Endothelial cell of umbilical vein (primary cell): ENCODE results near the gene VWA1.

Experiments
- FOS ChIP-seq: IDR thresholded peaks from 2 replicates; pipeline ENCODE4 v1.6.1; 2011; ENCODE audit warnings: mild to moderate bottlenecking, low read length, moderate library complexity, borderline replicate concordance; ENCODE audit not compliant: insufficient read depth
- POLR2A ChIP-seq: IDR thresholded peaks from 2 replicates; pipeline ENCODE4 v1.6.1; 2012; ENCODE audit warnings: low read depth, mild to moderate bottlenecking, control low read depth, low read length
- POLR2AphosphoS5 ChIP-seq: IDR thresholded peaks from 2 replicates; pipeline ENCODE4 v1.6.1; 2012; ENCODE audit warnings: low read depth, mild to moderate bottlenecking, control low read depth, low read length, moderate library complexity; ENCODE audit not compliant: insufficient read depth
- TF ChIP-seq, protein P1 (sequence below), 2 donors: IDR thresholded peaks; 1 replicate in 1 of 2; 2 replicates in 1 of 2; pipeline ENCODE4 v1.5.1; 2011; ENCODE audit warnings: low read length in 2 of 2, mild to moderate bottlenecking in 2 of 2, moderate library complexity in 2 of 2, control low read depth in 1 of 2, inconsistent platforms in 1 of 2, low read depth in 1 of 2; ENCODE audit not compliant: insufficient read depth in 1 of 2; ENCODE audit errors: extremely low read depth in 1 of 2
- TF ChIP-seq, protein P2 (sequence below): IDR thresholded peaks from 2 replicates; pipeline ENCODE4 v1.6.1; 2011; ENCODE audit not compliant: insufficient read depth, insufficient read length

DNA sequence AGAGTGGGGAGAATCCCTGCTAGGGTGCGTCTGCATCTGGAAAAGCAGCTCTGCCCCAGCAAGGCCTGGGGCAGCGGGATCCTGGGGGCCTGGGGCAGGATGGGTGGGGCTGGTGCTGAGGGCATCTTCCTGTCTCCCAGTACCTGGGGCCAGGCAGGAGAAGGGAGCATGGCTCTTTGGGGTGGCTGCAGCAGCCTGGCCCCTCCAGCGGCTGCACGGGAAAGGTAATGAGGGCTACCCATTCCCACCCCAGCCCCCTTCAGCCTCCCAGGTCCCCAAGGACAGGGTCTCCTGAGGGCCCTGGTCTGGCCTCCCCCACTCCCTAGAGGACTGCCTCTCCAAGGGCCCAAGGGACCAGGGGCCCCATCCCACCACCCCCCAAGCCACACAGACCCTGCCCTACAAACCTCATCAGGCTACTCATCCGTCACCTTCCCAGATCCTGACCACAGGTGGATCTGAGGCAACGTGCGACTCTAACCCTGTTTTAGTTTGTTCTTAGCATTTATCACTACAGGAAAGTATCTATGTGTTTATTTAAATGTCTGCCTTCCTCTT is 13.5 kb upstream of the VWA1 start:
- TF ChIP-seq, protein P1, sequence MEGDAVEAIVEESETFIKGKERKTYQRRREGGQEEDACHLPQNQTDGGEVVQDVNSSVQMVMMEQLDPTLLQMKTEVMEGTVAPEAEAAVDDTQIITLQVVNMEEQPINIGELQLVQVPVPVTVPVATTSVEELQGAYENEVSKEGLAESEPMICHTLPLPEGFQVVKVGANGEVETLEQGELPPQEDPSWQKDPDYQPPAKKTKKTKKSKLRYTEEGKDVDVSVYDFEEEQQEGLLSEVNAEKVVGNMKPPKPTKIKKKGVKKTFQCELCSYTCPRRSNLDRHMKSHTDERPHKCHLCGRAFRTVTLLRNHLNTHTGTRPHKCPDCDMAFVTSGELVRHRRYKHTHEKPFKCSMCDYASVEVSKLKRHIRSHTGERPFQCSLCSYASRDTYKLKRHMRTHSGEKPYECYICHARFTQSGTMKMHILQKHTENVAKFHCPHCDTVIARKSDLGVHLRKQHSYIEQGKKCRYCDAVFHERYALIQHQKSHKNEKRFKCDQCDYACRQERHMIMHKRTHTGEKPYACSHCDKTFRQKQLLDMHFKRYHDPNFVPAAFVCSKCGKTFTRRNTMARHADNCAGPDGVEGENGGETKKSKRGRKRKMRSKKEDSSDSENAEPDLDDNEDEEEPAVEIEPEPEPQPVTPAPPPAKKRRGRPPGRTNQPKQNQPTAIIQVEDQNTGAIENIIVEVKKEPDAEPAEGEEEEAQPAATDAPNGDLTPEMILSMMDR (IDR thresholded peaks at IDR 0.05; ENCODE audit: extremely low read depth in 1 of 2, insufficient read depth in 1 of 2, low read depth in 1 of 2, low read length in 2 of 2) = no peak
- TF ChIP-seq POLR2A = no peak
- TF ChIP-seq FOS = no peak
- TF ChIP-seq, protein P2, sequence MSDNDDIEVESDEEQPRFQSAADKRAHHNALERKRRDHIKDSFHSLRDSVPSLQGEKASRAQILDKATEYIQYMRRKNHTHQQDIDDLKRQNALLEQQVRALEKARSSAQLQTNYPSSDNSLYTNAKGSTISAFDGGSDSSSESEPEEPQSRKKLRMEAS = no peak
- no peak for TF ChIP-seq POLR2AphosphoS5
